ENCODE measurements around the gene NFKBIA.
A peak's percentile ranks its signal among the peaks of the same experiment; 100 is the strongest.

DNA sequence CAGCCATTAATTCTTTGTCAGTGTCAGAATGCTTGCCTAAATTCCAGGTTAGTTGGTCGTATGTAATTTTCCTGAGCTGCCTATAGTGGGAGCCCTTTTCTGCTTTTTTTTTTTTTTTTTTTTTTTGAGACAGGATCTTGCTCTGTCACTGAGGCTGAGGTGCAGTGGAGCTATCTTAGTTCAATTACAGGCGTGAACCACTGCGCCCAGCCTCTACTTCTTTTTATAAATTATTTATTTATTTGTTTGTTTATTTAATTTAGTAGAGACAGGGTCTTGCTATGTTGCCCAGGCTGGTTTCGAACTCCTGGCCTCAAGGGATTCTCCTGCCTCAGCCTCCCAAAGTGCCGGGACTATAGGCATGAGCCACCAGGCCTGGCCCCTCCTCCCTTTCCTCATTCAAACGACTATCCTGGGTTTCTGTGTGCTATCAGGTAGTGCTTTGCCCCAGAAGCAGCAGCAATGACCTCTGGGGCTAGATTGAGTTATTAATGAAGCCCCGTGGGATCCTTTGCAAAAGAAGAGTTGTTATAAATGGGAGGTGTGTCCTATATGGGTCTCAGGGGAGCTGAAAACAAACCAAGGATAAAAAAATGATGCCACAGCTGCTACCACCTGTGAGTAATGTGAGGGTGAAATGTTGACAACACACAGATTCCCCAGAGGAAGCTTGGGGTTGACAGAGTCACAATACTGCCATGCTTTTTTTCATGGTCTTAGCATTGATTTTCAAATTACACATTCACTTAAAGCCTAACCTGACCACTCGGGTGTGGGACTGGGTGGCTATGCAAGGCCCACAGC is 34.6 kb upstream of the NFKBIA start:
- peak in 2 of 6 experiments; percentile 5 to 20 for TF ChIP-seq CTCF (IDR thresholded peaks at IDR 0.05)
- no peak for TF ChIP-seq POLR2A (IDR thresholded peaks at IDR 0.05)
- TF ChIP-seq POLR2AphosphoS5 (IDR thresholded peaks at IDR 0.05): no peak
